ELF-1 (cell line): ENCODE measurements around the gene RACGAP1.
"Not testable (repeated sequence)": the region's sequence is repeated elsewhere in the genome, so short reads cannot be mapped to it uniquely, and the experiment has no call there.

Experiments
- DNase-seq: peaks from one replicate; pipeline ENCODE4 v3.0.0-alpha.2; 2016; ENCODE audit warnings: low read depth, low spot score

The RACGAP1 gene

DNA sequence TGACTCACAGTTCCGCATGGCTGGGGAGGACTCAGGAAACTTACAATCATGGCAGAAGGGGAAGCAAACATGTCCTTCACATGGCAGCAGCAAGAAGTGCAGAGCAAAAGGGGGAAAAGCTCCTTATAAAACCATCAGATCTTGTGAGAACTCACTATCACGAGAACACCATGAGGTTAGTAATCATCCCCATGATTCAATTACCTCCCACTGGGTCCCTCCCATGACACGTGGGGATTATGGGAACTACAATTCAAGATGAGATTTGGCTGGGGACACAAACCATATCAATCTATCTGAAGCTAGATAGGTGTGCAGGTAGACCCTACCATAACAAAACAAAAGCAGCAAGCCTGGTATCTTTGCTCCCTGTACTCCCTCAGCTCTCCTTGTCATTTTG lies 38.8 kb downstream of the RACGAP1 start:
- DNase-seq, result not testable (repeated sequence)

DNA sequence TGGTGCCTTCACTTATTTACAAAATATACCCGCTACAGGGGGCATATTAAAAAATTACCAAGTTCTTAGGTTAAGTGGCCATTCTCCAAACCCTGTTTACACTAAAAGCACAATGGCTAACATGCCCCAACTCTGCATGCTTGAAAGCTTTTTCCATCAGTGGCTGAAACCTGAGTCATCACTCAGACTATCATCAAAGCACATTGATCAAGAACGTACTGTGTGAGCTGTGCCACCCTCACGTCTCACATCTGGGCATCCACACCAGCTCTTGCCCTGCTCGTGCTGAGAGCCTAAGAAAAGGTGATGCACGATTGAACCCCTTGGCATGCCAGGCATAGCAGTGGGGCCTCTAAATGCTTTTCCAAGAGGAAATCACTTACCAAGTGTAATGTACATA lies 39.3 kb downstream of the RACGAP1 start:
- DNase-seq, result no peak

DNA sequence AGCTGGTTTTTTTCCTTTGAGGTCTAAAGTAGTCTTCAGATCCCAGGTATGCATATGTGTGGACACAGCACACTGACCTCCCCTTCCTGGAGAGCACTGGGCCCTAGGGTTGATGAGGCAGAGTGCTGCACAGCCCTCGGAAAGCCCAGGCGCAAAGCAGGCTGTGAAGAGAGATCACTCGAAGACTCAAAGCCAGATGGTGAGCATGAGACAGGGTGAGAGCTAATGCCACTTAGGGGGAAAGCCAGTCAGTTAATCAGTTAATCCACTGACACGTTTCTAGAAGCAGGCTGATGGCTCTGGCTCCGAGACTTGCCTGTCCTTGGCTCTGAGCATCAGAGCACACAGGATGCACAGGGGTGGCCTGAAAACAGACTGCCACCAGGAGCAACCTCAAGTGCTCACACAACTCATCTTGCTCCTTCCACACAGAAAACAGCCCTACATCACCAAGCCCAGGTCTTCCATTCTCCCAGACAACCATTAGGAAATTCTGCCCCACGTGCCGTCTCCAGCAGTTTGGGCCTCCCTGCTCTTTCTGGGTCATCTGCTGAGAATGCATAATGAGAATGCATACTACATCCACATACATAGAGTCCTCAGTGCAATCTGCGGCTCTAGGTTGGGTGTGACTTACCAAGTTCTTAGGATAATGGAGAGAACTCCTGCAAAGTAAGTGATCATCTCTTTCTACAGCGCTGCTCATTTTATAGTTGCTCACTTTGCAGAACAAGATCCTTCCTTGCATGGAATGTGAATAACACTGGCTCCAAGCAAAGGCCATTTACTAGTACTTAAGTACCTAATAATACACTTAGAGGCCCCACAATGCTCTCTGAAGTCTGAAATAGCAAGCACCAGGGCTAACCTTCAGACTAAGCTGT lies 40.6 kb downstream of the RACGAP1 start:
- DNase-seq, result peak; percentile 31

DNA sequence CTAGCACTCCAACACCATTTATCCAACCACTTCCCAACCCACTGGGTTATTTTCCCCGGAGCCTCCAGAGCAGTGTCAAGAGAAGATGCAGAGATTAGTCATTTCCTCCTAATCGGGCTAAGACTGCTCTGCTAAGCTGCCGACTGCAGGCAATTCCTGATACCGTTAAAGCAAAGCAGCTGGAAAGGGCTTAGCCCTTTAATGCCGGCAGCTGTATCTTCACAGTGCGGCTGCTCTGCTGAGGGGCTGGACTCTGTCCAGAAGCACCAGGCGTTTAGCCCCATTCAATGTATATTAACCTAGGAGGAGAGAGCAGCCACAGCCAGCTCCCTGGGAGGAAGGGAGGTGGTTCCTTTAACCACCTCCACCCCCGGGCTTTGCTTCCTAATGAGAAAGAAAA lies 41.4 kb downstream of the RACGAP1 start:
- peak; percentile 69 for DNase-seq

DNA sequence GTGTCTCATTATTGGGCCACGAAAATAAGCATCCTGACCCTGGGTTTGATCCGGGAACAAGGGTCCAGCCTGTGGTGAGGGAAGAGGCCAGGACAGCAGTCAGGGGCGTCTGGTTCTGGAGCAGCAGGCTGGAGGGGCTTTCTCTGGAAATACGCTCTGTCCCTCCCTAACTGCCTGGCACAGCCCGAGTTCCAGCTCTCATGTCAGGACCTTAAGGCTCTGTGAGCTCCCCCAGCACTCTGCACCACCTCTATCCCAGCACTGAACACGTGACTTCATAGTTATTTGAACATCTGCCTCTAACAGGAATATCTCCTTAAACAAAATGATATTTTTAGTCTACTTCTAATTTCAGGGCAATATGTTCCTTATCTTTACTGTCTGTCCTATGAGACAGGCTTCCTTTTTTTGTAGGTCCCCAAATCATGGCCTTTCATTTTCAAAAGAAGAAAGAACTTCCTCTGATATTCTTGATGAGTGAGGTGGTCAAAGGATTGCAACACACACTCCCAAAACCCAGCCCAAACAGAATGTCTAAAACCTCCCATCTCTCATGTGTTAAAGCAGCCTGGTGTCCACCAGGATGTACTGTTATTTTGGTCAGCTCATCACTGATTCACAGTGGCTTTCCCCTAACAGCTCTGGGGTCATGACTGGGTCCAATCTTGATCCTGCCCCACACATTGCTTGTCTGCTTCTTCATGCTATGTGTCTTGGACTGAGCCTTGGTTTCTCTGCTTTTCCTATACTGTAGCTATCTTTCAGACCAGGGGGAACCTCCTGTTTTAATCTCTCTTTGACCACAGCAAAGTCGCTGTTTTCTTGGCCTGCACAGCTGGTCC lies 42.8 kb downstream of the RACGAP1 start:
- no peak for DNase-seq

DNA sequence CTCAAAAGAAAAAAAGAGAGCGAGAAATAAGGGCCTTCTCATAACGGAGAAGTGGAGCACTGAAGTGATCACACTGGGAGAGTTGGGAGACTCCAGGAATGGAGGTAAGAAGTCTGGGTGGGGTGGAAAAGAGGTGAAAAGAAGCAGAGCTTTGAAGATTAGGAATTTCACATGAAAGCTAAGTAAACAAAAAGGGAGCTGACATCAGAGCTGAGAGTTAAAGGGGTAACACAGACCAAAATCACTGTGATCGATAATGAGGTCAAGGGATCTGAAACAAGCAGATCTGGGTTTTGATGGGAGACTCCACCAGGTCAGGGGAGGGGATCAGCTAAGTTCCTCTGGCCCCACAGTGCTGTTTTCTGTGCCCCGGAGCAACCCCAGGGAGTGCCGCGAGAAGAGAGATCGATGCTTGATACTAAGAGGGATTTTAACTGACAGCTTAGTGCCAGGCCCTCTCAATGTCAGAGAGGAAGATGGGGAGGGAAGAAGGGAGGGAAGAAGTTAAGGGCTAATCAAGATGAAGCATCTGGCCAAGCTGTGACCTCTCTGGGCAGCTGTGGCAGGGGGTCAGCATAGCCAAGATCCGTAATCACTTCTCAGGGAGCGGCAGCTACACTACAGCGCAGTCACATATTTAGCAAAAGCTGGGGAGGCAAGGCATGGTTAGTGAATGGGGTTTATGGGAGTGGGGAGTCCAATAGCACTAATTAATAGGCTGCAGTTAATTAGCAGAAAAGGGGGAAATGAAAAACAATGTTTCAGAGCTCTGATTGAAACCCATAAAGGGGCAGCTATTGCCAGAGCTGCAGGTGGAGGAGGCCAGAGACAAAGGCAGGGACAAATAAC lies 44.6 kb downstream of the RACGAP1 start:
- peak; percentile 25 for DNase-seq

DNA sequence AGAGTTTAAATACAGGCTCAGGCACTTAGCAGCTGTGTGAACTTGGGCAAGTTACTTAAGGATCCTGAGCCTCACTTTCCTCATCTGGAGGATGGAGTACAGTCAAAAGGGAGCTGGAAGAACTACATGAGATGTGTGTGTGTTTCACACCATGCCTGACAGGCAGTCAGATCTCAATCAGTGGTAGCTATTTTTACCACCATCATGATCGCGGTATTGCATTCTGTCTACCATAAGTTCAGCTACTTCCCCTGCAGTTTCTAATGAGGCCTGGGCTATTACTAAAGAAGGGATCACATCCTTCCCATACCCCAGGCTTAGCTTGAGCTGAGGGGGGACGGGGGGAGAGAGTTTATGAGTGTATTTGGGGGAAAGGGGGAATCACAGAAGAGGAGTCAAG lies 45.5 kb downstream of the RACGAP1 start:
- DNase-seq, result no peak

DNA sequence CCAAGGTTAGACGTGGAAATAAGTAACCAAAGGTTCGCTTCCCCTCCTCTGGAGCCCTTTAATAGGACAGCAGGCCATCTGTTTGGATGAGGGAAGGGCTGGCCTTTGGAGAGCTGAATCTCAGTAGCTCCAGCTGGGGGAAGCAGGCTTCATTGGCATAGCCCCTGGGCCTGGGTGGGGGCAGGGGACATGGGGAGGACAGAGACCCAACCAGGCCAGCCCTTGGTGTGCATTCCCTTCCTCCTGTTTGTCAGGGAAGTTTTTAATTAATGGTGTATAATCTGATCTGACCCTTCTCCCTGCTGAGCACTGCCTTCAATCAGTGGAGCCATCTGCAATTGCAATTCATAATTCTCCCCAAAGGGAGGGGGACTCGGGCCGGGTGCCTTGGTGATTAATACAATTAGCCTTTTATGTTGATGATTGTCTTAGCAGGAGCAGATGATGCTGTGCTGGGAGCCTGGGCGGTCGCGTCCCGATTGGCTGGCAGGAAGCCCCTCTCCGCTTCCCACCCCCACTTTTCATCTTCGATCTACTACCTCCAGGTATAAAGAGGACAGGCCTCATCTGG lies 46.2 kb downstream of the RACGAP1 start:
- no peak for DNase-seq

DNA sequence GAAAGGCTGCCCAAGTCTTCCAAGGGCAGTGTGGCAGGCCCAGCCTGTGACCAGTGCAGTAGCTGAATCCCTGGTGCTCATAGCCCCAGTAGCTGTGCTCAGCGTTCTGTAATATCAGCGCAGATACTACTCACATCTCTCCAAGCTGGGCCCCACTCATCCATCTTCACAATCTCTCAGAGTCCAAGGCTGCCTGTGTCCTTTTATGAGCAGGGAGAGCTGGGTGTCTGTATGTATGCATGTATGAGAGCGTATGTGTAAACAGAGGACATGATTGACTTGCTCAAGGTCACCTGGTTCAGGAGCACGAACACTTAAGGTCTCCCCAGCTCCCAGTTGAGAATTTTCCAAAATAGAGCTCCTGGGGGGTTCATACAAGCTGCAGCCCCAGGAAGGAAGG lies 47.2 kb downstream of the RACGAP1 start:
- DNase-seq, result no peak

DNA sequence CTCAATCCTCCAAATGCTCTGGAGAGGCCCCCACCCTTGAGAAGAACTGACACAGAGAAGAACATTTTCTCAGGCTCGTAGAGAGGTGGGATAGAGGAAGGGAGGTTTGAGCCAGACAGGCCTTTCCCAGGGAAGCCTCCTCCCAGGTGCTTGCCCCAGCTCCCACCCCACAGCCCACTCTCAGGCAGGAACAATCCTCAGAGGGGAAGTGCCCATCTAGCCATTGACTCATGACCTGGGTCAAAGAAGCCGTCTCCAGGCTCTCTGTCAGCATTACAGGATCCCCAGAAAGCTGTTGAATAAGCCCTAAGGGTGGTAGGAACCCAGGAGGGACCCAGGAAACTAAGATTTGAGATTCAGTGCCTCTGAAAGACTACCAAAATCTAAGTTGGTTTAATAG lies 48.7 kb downstream of the RACGAP1 start:
- DNase-seq, result no peak

DNA sequence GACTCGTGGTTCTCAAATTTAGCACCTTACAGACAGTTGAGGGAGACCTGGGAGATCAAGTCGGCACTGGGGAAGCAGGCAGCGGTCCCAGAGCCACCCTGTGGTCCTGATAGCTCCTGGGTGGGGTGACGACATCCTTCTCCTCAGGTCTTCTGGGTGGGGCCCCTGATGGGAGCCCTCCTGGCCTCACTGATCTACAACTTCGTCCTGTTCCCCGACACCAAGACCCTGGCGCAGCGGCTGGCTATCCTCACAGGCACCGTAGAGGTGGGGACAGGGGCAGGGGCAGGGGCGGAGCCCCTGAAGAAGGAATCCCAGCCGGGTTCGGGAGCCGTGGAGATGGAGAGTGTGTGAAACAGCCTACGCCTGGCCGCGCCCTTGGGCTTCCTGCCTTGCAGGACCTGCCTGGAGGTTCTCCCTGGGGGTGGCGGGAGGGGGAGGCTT lies 50.0 kb downstream of the RACGAP1 start:
- DNase-seq, result no peak

DNA sequence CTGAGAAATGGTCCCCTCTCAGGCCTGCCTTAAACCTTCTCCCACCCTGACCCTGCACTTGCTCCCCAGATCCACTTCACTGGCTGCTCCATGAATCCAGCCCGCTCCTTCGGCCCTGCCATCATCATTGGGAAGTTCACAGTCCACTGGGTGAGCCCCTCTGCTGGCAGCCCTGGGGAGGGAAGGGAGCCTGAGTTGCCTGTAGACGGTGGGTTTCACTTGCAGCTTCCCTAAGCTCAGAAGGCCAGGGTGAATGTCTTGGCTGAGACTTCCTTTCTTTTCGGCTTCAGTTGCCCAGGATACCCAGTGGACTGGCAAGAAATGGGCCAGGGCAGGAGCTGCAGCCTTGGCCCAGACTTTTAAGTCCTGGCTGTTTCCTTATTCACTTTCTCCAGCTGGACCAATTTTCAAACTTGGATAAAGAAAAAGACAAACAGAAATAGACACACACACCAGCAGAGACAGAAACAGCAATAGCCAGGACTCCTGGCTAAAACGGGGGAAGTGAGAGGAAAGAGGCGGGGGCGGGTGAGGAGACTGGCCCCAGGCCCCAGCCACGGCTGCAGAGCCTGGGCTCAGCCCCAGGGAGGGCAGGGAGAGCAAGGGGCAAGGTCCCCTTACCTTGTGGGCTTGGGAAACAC lies 50.5 kb downstream of the RACGAP1 start:
- DNase-seq, result no peak

DNA sequence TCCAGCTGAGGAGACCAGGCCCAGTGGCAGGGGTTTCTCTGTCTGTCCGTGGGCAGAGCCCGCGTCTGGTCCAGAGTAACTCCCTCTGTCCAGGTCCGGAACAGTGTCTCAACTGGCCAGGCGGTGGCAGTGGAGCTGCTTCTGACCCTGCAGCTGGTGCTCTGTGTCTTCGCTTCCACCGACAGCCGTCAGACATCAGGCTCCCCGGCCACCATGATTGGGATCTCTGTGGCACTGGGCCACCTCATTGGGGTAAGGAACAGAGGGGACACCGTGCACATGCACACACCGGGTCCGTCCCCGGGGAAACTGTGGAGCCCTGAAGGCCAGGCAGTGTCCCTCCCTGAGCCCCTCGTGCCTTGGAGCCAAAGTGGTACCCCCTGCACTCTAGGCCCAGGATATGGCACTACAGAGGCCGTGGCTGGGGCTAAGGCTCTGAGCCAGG lies 51.0 kb downstream of the RACGAP1 start:
- DNase-seq, result peak; percentile 60

DNA sequence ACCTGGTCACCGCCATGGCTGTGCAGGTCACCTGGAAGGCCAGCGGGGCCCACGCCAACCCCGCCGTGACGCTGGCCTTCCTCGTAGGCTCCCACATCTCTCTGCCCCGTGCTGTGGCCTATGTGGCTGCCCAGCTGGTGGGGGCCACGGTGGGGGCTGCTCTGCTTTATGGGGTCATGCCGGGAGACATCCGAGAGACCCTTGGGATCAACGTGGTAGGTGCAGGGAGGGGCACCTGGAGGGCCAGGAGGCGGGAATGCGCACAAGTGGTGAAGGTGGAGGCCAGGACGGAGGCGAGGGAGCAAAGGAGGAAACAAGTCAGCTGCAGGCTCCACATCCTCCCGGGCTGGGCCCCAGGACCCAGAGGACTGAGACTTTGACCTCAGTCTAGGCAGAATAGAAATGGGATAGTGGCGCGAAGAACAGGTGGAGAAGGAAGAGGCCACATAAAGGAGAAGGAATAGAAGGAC lies 51.9 kb downstream of the RACGAP1 start:
- DNase-seq, result no peak

DNA sequence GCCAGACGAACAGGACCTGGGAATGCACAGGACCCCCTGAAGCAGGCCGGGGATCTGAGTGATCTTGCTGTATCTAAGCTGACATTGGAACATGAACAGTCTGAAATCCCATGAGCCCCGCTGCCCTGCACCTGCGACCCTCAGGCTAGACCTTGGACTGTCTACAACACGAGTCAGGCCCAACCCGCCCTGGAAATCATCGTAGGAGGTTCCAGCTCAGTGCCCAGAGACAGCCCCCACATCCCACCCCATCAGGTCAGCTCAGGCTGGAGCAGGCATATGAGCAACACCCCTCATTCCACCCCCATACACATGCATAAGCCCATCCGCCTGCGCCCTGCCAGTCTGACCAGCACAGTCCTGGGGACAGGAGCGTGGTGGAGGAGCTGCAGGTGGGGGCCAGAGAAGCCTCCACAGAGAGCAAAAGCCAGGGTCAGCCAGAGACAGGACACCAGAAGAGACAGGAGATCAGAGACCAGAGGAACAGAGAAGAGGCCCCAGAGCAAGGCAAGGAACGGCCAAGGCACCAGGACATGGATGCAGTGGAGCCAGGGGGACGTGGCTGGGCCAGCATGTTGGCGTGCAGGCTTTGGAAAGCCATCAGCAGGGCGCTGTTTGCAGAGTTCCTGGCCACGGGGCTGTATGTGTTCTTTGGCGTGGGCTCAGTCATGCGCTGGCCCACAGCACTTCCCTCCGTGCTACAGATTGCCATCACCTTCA lies 52.5 kb downstream of the RACGAP1 start, which contains the start of gene AQP6:
Gene AQP6, plus strand, starts transcription at position 307 of the 720 bp plus-strand sequence. Its CDS starts 227 bp downstream, at position 534.
- DNase-seq, result no peak

DNA sequence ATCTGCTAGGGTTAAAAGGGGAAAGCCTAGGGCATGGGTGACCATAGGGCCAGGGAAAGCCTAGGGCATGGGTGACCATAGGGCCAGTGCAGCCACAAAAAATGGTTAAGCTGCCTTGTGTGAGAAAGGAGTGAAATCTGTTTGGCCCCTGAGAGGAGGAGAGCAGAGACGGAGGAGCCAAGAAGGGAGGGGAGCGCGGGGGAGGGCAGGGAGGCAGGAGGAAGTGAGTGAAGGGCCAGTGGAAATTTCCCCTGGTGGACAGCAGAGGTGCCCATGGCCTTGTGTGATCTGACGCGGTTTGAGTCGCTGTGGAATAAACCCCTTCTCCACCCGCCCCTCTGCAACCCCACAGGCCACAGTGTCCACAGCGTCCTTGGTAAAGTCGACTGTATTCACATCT lies 53.2 kb downstream of the RACGAP1 start:
- DNase-seq, result no peak

DNA sequence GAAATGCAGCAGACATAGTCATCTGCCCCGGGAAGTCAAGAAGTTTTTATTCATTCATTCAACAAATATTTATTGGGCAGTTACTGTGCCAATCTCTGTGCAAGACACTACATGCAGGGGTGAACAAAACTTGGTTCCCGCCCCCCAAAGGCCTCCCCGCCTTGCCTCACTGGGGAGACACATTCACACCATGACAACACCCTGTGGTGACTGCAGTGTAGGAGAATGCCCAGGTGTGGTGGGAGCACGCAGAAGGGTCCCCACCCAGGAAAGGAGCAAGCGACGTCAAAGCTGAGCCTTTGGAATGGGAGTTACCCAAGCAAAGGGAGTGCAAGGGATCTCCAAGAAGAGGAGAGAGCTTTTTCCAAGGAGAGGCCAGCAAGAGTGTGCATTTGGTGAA lies 54.2 kb downstream of the RACGAP1 start:
- DNase-seq, result no peak

DNA sequence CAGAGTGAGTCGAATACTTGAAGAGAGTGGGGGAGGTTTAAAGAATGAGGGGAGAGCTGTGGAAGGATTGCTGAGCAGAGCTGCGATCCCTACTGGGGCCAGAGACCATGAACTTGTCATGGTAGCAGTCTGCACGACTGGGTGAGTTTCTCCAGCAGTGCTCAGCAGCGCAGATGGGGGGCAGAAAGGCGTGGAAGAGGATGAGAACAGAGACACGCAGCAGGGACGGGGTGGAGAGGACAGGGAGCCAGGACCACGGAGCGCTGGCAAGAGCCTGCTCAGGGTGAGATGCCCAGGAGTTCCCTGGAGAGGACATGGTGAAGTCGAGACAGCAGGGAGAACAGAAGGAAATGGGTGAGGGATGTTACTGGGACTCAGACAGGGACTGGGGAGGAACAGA lies 54.6 kb downstream of the RACGAP1 start:
- DNase-seq, result no peak

DNA sequence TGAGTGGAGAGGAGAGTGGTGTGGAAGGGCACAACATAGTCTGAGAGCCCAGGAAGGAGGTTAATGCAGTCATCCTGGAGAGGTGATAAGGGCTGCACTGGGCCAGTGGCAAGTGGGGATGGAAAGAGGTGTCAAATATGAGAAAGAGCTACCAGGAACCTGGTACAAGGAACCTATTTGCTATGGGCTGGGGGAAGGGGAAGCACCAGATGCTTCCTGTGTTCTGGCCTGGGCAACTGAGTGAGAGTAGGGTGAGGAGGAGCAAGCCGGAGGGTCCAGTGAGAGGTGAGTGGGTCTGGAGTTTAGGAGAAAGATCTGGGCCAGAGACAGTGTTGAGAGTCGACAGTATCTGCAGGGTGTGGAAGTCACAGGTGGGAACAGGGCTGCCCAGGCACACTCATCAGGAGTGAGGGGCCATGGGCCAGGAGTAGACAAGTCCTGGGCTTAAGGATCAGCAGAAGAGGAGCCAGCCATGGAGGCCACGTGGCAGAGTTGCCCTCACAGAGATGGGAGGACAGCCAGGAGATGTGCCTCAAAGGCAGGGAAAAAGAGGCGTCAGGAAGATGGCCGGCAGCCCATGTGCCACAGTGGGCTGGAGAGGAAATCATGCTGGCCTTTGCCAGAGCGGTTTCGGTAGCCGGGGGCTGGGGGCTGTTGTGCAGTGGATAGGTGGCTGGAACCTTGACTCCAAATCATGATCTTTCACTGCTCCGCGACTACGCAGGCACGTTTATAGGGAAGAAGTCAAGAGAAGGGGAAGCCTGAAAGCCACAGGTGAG lies 55.5 kb downstream of the RACGAP1 start:
- no peak for DNase-seq
